Measurements from ENCODE around the gene SLC41A1.
A peak's percentile ranks its signal among the peaks of the same experiment; 100 is the strongest.

SLC41A1 gene

DNA sequence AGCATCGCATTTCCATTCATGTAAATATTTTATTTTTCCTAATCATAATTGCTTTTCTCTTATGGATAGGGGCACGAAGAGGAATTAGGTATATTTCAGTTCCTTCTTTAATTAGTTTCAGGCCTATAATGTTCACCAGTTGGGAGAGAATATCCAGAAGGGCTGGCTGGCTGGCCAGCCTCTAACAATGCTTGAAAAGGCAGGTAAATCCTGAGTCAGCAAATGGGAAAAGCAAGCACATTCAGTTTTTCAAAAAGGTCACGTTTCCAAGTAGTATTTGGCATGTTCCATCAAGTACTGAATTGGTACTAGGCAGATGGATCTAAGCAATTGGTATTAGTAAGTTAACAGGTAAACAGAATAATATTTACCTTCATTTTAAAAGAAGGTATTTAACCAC, 45.8 kb downstream of the SLC41A1 start:
- Histone ChIP-seq H3K9ac (ENCODE audit: low read depth, low read length) (no peak overlapping the region), H3K4me1 (ENCODE audit: control insufficient read depth, insufficient read depth, low read length) (no peaks in the 10 kb centered on the region), H3K36me3 (ENCODE audit: control insufficient read depth, insufficient read depth, low read length) (no peaks in the 10 kb centered on the region), H3K4me3 (ENCODE audit: low read depth, low read length) (no peak overlapping the region), H3K9me3 (ENCODE audit: control insufficient read depth, insufficient read depth, low read length) (no peaks in the 10 kb centered on the region), H3K27me3 (ENCODE audit: control insufficient read depth, insufficient read depth, low read length) (no peaks in the 10 kb centered on the region)

DNA sequence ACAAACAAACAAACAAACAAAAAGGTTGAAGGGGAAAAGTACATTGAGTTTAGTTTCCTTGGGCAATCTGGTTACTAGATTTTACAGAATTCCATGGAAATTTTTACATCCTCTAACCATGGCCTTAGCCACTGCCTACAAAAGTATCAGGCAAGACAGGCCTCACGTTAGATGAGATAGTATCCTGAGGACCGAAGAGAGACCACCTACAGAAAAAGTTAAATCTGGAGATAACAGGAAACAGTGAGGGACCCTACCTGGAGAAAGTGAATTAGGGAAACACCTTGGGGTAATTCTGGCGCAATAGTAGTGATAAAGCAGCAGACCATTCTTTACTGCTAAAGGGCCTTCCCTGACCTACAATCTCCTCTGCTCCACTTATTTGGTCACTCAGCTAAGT, 46.4 kb downstream of the SLC41A1 start:
- Histone ChIP-seq H3K27me3 (ENCODE audit: control insufficient read depth, insufficient read depth, low read length) (no peaks in the 10 kb centered on the region), H3K4me3 (ENCODE audit: low read depth, low read length) (no peak overlapping the region), H3K4me1 (ENCODE audit: control insufficient read depth, insufficient read depth, low read length) (no peaks in the 10 kb centered on the region), H3K36me3 (ENCODE audit: control insufficient read depth, insufficient read depth, low read length) (no peaks in the 10 kb centered on the region), H3K9me3 (ENCODE audit: control insufficient read depth, insufficient read depth, low read length) (no peaks in the 10 kb centered on the region), H3K9ac (ENCODE audit: low read depth, low read length) (no peak overlapping the region)

DNA sequence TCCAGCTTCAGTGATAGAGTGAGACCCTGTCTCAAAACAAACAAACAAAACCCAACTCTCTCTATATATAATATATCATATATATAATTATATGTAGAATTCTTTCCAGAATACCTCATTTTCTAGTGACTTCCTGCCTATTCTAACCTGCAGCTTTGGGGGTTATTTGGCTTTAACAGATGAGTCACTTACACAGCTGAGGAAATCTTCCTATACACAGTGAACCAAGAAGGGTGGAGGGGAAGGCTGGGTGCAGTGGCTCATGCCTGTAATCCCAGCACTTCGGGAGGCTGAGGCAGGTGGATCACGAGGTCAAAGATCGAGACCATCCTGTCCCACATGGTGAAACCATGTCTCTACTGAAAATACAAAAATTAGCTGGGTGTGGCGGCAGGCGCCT, 47.0 kb downstream of the SLC41A1 start:
- Histone ChIP-seq H3K9me3 (ENCODE audit: control insufficient read depth, insufficient read depth, low read length) (no peaks in the 10 kb centered on the region), H3K4me3 (ENCODE audit: low read depth, low read length) (no peak overlapping the region), H3K36me3 (ENCODE audit: control insufficient read depth, insufficient read depth, low read length) (no peaks in the 10 kb centered on the region), H3K9ac (ENCODE audit: low read depth, low read length) (no peak overlapping the region), H3K4me1 (ENCODE audit: control insufficient read depth, insufficient read depth, low read length) (no peaks in the 10 kb centered on the region), H3K27me3 (ENCODE audit: control insufficient read depth, insufficient read depth, low read length) (no peaks in the 10 kb centered on the region)

DNA sequence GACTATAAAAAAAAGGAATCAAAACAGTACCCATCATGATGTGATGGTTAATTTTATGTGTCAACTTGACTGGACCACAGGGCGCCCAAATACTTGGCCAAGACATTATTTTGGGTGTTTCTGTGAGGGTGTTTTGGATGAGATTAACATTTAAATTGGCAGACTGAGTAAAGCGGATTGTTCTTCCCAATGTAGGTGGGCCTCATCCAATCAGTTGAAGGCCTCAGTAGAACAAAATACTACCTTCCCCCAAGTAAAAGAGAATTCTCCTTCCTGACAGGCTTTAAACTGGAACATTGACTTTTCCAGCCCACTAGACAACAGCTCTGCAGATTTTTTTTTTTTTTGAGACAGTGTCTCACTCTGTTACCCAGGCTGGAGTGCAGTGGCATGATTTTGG, 48.4 kb downstream of the SLC41A1 start:
- H3K4me1 ChIP-seq (ENCODE audit: control insufficient read depth, insufficient read depth, low read length), result no peaks in the 10 kb centered on the region
- no peak overlapping the region for H3K4me3 ChIP-seq (ENCODE audit: low read depth, low read length)
- no peaks in the 10 kb centered on the region for H3K27me3 ChIP-seq (ENCODE audit: control insufficient read depth, insufficient read depth, low read length)
- H3K9ac ChIP-seq (ENCODE audit: low read depth, low read length), result no peak overlapping the region
- no peaks in the 10 kb centered on the region for H3K9me3 ChIP-seq (ENCODE audit: control insufficient read depth, insufficient read depth, low read length)
- H3K36me3 ChIP-seq (ENCODE audit: control insufficient read depth, insufficient read depth, low read length), result no peaks in the 10 kb centered on the region

DNA sequence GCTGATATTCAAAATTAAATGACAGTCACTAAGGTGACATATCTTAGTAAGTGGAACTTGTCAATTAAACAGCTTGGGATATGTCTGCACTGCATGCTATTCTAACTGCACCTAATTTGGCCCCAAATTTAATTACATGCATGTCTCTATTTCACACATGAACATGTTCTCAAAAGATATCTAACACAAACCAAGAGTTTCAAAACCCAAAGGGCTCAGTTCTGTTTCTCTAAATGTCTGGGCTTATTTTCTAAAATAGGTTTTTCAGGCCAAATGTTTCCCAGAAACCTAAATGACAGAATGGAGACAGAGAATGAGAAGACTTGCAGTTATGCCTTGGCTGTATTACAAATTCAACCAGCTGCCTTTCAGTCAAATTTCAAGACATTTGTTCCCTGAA, 49.0 kb downstream of the SLC41A1 start:
- H3K27me3 ChIP-seq (ENCODE audit: control insufficient read depth, insufficient read depth, low read length), result no peaks in the 10 kb centered on the region
- no peak overlapping the region for H3K4me3 ChIP-seq (ENCODE audit: low read depth, low read length)
- no peak overlapping the region for H3K9ac ChIP-seq (ENCODE audit: low read depth, low read length)
- no peaks in the 10 kb centered on the region for H3K9me3 ChIP-seq (ENCODE audit: control insufficient read depth, insufficient read depth, low read length)
- no peaks in the 10 kb centered on the region for H3K36me3 ChIP-seq (ENCODE audit: control insufficient read depth, insufficient read depth, low read length)
- H3K4me1 ChIP-seq (ENCODE audit: control insufficient read depth, insufficient read depth, low read length), result no peaks in the 10 kb centered on the region

DNA sequence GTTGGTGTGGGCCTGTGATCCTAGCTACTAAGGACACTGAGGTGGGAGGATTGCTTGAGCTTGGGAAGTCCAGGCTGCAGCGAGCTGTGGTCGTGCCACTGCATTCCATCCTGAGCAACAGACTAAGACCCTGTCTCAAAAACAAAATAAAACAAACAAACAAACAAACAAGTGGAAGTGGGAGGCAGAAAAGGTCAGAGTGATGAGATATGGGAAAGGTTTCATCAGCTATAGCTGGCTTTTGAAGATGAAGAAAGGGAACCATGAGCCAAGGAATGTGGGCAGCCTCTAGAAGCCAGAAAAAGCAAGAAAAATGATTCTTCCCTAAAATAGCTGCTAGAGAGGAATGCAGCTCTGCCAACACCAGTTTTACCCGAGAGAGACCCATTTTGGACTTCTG, 52.4 kb downstream of the SLC41A1 start:
- no peaks in the 10 kb centered on the region for H3K36me3 ChIP-seq (ENCODE audit: control insufficient read depth, insufficient read depth, low read length)
- no peaks in the 10 kb centered on the region for H3K4me1 ChIP-seq (ENCODE audit: control insufficient read depth, insufficient read depth, low read length)
- no peak overlapping the region for H3K9ac ChIP-seq (ENCODE audit: low read depth, low read length)
- H3K4me3 ChIP-seq (ENCODE audit: low read depth, low read length), result no peak overlapping the region
- no peaks in the 10 kb centered on the region for H3K27me3 ChIP-seq (ENCODE audit: control insufficient read depth, insufficient read depth, low read length)
- H3K9me3 ChIP-seq (ENCODE audit: control insufficient read depth, insufficient read depth, low read length), result no peaks in the 10 kb centered on the region

DNA sequence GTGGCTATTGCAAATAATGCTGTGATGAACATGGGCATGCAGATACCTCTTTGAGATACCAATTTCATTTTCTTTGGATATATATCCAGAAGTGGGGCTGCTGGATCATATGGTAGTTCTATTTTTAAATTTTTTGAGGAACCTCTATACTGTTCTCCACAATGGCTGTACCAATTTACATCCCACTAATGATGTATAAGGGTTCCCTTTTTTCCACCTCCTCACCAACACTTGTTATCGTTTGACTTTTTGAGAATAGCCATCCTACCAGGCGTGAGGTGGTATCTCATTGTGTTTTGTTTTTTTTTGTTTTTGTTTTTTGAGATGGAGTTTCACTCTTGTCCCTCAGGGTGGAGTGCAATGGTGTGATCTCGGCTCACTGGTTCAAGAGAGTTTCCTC, 56.4 kb downstream of the SLC41A1 start:
- H3K4me3 ChIP-seq (ENCODE audit: low read depth, low read length), result no peak overlapping the region
- no peaks in the 10 kb centered on the region for H3K27me3 ChIP-seq (ENCODE audit: control insufficient read depth, insufficient read depth, low read length)
- H3K9me3 ChIP-seq (ENCODE audit: control insufficient read depth, insufficient read depth, low read length), result no peaks in the 10 kb centered on the region
- no peaks in the 10 kb centered on the region for H3K4me1 ChIP-seq (ENCODE audit: control insufficient read depth, insufficient read depth, low read length)
- H3K9ac ChIP-seq (ENCODE audit: low read depth, low read length), result no peak overlapping the region
- no peaks in the 10 kb centered on the region for H3K36me3 ChIP-seq (ENCODE audit: control insufficient read depth, insufficient read depth, low read length)

DNA sequence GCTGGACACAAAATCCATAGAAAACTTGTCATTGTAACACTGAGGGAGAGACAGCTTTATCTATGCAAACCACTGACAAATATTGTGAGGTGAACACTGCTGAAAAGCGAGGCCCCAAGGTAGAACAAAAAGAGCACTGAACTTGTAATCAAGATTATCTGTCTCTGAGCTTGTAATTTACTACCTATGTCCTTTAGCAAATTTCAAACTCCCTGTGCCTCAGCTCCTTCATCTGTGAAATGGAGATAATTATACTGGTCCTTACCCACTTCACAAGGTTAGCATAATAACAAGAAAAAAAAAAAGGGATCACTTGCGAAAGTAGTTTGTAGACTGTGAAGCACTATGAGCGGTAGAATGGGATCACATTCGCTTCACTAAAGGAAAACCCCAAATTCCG, 58.1 kb downstream of the SLC41A1 start:
- Histone ChIP-seq H3K9ac (ENCODE audit: low read depth, low read length) (no peak overlapping the region), H3K4me1 (ENCODE audit: control insufficient read depth, insufficient read depth, low read length) (peaks cover 4% of the 10 kb centered on the region), H3K4me3 (ENCODE audit: low read depth, low read length) (no peak overlapping the region), H3K36me3 (ENCODE audit: control insufficient read depth, insufficient read depth, low read length) (no peaks in the 10 kb centered on the region), H3K9me3 (ENCODE audit: control insufficient read depth, insufficient read depth, low read length) (no peaks in the 10 kb centered on the region), H3K27me3 (ENCODE audit: control insufficient read depth, insufficient read depth, low read length) (no peaks in the 10 kb centered on the region)

DNA sequence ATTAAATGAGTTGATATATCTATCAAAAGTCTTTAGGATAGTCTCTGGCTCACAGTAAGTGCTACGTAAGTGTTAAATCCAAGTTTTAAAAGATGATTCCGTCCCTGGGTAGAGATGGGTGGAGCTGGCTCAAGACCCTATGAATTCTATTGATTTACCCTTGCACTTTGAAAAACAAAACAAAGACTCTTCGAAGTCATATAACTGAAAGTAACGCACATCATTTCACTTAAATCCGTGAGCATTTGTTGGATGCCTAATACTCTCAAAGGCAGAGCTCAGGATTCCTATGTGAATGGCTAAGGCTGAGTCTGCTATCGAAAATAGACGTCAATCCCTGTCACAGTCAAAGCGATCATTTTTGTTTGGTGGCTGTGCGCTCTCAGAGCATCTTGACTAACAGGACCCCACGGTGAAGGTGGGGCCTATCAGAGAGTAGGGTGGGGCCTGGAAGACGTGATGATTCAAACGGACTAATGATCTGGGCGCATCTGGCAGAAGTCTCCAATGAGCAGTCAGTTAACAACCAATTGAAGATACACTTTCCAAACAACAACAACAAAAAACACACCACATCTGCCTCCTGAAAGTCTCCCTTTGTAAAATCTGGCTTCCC, 61.9 kb downstream of the SLC41A1 start:
- H3K36me3 ChIP-seq (ENCODE audit: control insufficient read depth, insufficient read depth, low read length), result no peaks in the 10 kb centered on the region
- no peaks in the 10 kb centered on the region for H3K9me3 ChIP-seq (ENCODE audit: control insufficient read depth, insufficient read depth, low read length)
- H3K4me1 ChIP-seq (ENCODE audit: control insufficient read depth, insufficient read depth, low read length), result peaks cover 13% of the 10 kb centered on the region
- H3K27me3 ChIP-seq (ENCODE audit: control insufficient read depth, insufficient read depth, low read length), result no peaks in the 10 kb centered on the region
- peak overlapping the region; percentile 65 for H3K4me3 ChIP-seq (ENCODE audit: low read depth, low read length)
- H3K9ac ChIP-seq (ENCODE audit: low read depth, low read length), result no peak overlapping the region

DNA sequence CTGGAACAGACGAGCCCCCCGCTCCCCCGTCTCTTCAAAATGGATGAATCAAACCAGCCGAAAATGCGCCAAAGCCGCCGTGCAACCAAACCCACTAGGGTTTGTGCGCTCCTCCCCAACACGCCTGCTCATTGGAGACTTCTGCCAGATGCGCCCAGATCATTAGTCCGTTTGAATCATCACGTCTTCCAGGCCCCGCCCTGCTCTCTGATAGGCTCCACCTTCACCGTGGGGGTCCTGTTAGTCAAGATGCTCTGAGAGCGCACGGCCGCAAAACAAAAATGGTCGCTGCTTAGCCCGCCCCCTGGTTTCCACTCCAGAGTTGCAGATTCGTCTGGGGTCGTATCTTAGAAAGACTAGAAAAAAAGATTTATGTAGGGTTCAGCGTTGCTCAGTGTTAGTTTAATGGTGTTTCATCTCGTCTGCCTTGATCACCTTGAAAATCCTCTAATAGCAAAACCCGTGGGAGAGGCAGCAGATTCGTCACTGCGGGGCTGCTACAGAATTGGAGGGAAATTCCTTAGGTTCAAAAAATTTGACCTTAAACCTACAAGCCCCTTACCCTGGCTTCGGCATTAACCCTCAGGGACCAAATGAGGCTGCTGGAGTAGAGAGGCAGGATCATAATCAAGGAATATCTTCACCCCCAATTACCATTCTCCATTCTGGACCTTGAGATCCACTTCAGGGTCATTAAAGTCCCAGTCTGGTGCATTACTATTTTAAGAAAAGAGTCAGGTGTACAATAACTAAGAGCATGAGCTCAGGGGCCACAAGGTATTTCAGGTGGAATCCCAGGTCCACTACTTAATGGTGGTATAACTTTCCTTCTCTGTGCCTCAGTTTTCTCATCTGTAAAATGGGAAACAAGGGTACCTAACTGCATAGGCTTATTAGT, 62.6 kb downstream of the SLC41A1 start, which contains the start of gene NUCKS1:
Gene NUCKS1, minus strand, starts transcription at position 45 of the 898 bp plus-strand sequence. CDS start 209 bp downstream, outside the sequence.
- H3K9me3 ChIP-seq (ENCODE audit: control insufficient read depth, insufficient read depth, low read length), result no peaks in the 10 kb centered on the region
- H3K4me3 ChIP-seq (ENCODE audit: low read depth, low read length), result peak within 1 kb of the TSS; percentile 88
- peak within 1 kb of the TSS; percentile 82 for H3K9ac ChIP-seq (ENCODE audit: low read depth, low read length)
- H3K27me3 ChIP-seq (ENCODE audit: control insufficient read depth, insufficient read depth, low read length), result no peaks in the 10 kb centered on the region
- no peaks in the 10 kb centered on the region for H3K36me3 ChIP-seq (ENCODE audit: control insufficient read depth, insufficient read depth, low read length)
- peaks cover 16% of the 10 kb centered on the region for H3K4me1 ChIP-seq (ENCODE audit: control insufficient read depth, insufficient read depth, low read length)

DNA sequence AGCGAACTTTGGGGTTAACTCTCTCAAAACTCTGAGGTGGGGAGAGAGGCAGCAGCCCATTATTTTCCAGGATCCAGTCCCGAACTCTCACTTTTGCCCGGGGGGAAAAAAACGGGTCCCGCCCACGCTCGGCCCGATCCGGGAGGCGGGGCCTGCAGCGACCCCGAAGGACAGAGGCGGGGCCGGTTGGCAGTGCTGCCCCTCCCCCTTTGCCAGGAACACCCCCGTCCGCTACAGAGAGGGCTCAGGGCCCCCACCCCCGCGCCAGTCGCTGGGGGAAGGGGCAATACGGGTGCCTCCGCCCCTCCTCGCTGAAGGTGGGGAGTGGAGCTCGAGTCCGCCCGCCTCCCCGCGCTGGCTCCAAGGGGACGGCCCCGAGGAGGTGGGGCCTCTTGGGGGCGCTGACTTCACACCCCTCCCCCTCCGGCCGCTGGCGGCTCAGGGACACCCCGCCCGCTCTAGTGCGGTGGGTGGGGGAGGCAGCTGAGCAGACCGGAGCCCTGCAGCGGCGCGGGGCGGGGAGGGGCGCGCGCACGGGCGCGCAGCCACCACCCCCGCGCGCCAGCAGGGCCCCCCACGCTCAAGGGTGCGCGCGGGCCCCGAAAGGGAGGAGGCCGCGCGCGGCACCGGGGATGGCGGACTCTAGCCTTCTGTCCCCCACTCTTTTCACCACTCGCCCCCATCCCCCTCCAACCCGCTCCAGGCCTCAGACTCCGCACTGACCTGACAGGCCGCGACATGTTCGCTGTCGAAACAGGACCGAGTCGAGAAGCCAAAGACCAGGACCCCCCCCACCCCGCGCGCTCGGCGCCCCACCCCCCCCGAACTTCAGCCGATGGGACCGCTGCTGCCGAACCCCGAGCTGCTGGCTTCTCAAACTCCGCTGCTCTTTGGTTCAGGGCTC, 63.5 kb downstream of the SLC41A1 start:
- Histone ChIP-seq H3K9me3 (ENCODE audit: control insufficient read depth, insufficient read depth, low read length) (no peaks in the 10 kb centered on the region), H3K4me3 (ENCODE audit: low read depth, low read length) (peak overlapping the region; percentile 88), H3K27me3 (ENCODE audit: control insufficient read depth, insufficient read depth, low read length) (no peaks in the 10 kb centered on the region), H3K9ac (ENCODE audit: low read depth, low read length) (peak overlapping the region; percentile 82), H3K4me1 (ENCODE audit: control insufficient read depth, insufficient read depth, low read length) (peaks cover 21% of the 10 kb centered on the region), H3K36me3 (ENCODE audit: control insufficient read depth, insufficient read depth, low read length) (no peaks in the 10 kb centered on the region)
